GM12878 (cell line): ENCODE results near the gene FICD. TPM values are rescaled to one million over a fixed set of nuclear protein-coding genes. Genes with fewer than 3 reads are reported as not detected.

ENCODE experiments used
- CBX5 ChIP-seq: sonication (generic); IDR thresholded peaks from 2 replicates; pipeline ENCODE4 v1.6.1; 2016; ENCODE audit warnings: low read depth, moderate library complexity, mild to moderate bottlenecking, inconsistent platforms
- CHD4 ChIP-seq: fragments of 200-600 bp; sonication (generic); IDR thresholded peaks from 2 replicates; pipeline ENCODE4 v1.6.1; 2016; ENCODE audit warnings: mild to moderate bottlenecking
- DPF2 ChIP-seq: fragments of 450-650 bp; IDR thresholded peaks from 2 replicates; pipeline ENCODE4 v1.6.1; 2017; ENCODE audit warnings: mild to moderate bottlenecking
- FOS ChIP-seq: IDR thresholded peaks from 3 replicates; pipeline ENCODE4 v1.6.1; 2011; ENCODE audit warnings: borderline replicate concordance; ENCODE audit not compliant: insufficient read length; ENCODE audit errors: extremely low read depth
- KLF5 ChIP-seq: fragments of 450-650 bp; IDR thresholded peaks from 2 replicates; pipeline ENCODE4 v1.6.1; 2014; ENCODE audit warnings: mild to moderate bottlenecking; ENCODE audit not compliant: partially characterized antibody
- MYC ChIP-seq: IDR thresholded peaks from 2 replicates; pipeline ENCODE4 v1.6.1; 2011; ENCODE audit warnings: mild to moderate bottlenecking, low read length, moderate library complexity, inconsistent platforms; ENCODE audit not compliant: insufficient read depth, insufficient replicate concordance, insufficient read length, severe bottlenecking
- NBN ChIP-seq: fragments of 450-650 bp; IDR thresholded peaks from 2 replicates; pipeline ENCODE4 v1.6.1; 2016
- NFXL1 ChIP-seq: fragments of 450-650 bp; IDR thresholded peaks from 2 replicates; pipeline ENCODE4 v1.6.1; 2017; ENCODE audit warnings: antibody characterized with exemption, mild to moderate bottlenecking, borderline replicate concordance
- SIN3A ChIP-seq: IDR thresholded peaks from 2 replicates; pipeline ENCODE4 v1.6.1; 2012; ENCODE audit warnings: low read depth, low read length, improper control_type of control experiment
- SRF ChIP-seq, 2 experiments: IDR thresholded peaks; 2 replicates each; pipeline ENCODE4 v1.6.1; 2011; ENCODE audit warnings: low read depth in 2 of 2, low read length in 2 of 2, mild to moderate bottlenecking in 1 of 2, moderate library complexity in 1 of 2
- STAT3 ChIP-seq: IDR thresholded peaks from 2 replicates; pipeline ENCODE4 v1.6.1; 2011; ENCODE audit warnings: low read depth, low read length, improper control_type of control experiment
- TCF3 ChIP-seq: IDR thresholded peaks from 2 replicates; pipeline ENCODE4 v1.6.1; 2012; ENCODE audit warnings: low read depth, mild to moderate bottlenecking, low read length, borderline replicate concordance; ENCODE audit not compliant: insufficient read depth
- ZNF207 ChIP-seq: fragments of 450-650 bp; IDR thresholded peaks from 2 replicates; pipeline ENCODE4 v1.6.1; 2014; ENCODE audit warnings: antibody characterized with exemption, mild to moderate bottlenecking, borderline replicate concordance
- ZZZ3 ChIP-seq: IDR thresholded peaks from 2 replicates; pipeline ENCODE4 v1.6.1; 2011; ENCODE audit warnings: low read depth; ENCODE audit not compliant: control insufficient read depth, insufficient read length
- polyA plus RNA-seq, 11 experiments: library from polyadenylated mRNA; depleted of rRNA in 4 of 11; unstranded in 6 of 11; stranded (reverse) in 5 of 11; fragments of >200 nt; fragmentation: Nextera tagmentation in 4 of 11; fragmentation: Illumina TruSeq in 1 of 11; extraction: Ambion mirVana in 4 of 11; extraction: Trizol in 1 of 11; gene quantifications; 1 replicate in 1 of 11; 2 replicates in 10 of 11; pipeline versions ENCODE4 v1.2.1 to v1.2.3, GENCODE V29; 2011 to 2016; ENCODE audit warnings: inconsistent platforms in 2 of 11, missing spikeins in 2 of 11, low read depth in 1 of 11
- total RNA-seq, 4 experiments: library from RNA; depleted of rRNA in 3 of 4; stranded (reverse); fragments of >200 nt in 3 of 4; fragmentation: Illumina TruSeq in 1 of 4; extraction: Trizol in 1 of 4; gene quantifications; 2 replicates each; pipeline versions ENCODE4 v1.2.1 to v1.2.3, GENCODE V29; 2013 to 2021
- TF ChIP-seq, protein P1 (sequence below): fragments of 450-650 bp; IDR thresholded peaks from 2 replicates; pipeline ENCODE4 v1.6.1; 2018; ENCODE audit warnings: borderline replicate concordance, mild to moderate bottlenecking; ENCODE audit not compliant: partially characterized antibody
- TF ChIP-seq, protein P2 (sequence below): fragments of 450-650 bp; conservative IDR thresholded peaks from 2 replicates; pipeline ENCODE4 v1.6.1; 2017; ENCODE audit warnings: mild to moderate bottlenecking, moderate library complexity
- TF ChIP-seq, protein P3 (sequence below): fragments of 450-650 bp; IDR thresholded peaks from 2 replicates; pipeline ENCODE4 v1.6.1; 2017; ENCODE audit warnings: mild to moderate bottlenecking, low read depth, inconsistent platforms; ENCODE audit not compliant: poor library complexity, severe bottlenecking
- TF ChIP-seq, protein P4 (sequence below): fragments of 450-650 bp; IDR thresholded peaks from 2 replicates; pipeline ENCODE4 v1.6.1; 2016; ENCODE audit warnings: mild to moderate bottlenecking

The FICD gene
- total and polyA plus RNA-seq, 10 of the 15 experiments (the other 5 are each of a cell fraction or from before 2014, with no cell fraction given) = 1.1 to 9.4 (median 4.3) TPM

DNA sequence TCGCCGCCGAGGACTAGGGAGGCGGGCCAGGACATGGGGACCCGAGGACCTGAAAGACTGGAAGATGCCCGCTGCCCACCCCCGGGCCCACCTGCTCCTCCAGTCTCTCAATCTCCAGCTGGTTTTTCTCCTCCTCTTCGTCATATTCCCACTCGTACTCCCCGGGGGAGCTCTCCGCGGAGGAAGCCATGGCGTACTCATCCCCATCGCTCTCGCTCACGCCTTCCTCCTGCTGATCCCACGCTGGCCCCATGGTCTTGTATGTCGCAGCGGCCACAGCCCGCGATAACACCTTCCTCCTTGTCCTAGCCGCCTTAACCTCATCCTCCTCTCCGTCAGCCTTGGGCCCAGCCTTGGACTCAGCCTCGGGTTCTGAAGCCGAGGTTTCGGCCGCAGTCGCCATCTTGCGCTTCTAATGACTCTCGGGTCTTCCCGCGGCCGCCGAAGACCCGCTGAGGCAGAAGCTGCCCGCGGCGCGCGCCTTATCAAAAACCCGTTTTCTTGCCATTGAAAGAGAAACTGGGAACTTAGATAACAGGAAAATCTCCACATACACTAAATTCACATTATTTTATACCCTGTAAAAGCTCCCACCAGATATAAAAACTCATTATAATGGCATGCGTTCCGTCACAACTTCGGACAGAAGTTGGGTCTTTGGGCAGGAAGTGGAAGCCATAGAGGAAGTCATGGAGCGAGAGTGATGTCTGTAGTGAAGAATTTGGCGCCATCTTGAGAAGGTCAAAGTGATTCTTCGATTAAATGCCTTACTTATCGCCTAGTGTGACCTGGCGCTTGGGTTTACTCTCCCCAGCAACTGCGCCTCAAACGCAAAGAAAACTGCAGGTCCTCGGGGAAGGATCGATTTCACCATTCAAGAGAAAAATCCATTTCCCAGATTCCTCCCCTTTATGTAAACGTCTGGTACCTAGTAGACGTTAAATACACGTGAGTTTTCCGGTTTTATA is 46.0 kb downstream of the FICD start, which contains the start of gene SART3 (continued):
- TF ChIP-seq KLF5 (peak; percentile 73), SRF (IDR thresholded peaks at IDR 0.05; ENCODE audit: low read depth in 2 of 2, low read length in 2 of 2) (no peak), MYC (peak; percentile 76), NFXL1 (no peak), ZNF207 (peak; percentile 95), STAT3 (no peak), TCF3 (no peak), CHD4 (no peak), NBN (peak; percentile 75), SIN3A (no peak; the same call in 1 of the 2 replicates), DPF2 (0 out of 2 replicates have a peak, but pooled peaks have one; percentile 12), CBX5 (no peak), FOS (no peak), ZZZ3 (no peak)
- TF ChIP-seq, protein P1, sequence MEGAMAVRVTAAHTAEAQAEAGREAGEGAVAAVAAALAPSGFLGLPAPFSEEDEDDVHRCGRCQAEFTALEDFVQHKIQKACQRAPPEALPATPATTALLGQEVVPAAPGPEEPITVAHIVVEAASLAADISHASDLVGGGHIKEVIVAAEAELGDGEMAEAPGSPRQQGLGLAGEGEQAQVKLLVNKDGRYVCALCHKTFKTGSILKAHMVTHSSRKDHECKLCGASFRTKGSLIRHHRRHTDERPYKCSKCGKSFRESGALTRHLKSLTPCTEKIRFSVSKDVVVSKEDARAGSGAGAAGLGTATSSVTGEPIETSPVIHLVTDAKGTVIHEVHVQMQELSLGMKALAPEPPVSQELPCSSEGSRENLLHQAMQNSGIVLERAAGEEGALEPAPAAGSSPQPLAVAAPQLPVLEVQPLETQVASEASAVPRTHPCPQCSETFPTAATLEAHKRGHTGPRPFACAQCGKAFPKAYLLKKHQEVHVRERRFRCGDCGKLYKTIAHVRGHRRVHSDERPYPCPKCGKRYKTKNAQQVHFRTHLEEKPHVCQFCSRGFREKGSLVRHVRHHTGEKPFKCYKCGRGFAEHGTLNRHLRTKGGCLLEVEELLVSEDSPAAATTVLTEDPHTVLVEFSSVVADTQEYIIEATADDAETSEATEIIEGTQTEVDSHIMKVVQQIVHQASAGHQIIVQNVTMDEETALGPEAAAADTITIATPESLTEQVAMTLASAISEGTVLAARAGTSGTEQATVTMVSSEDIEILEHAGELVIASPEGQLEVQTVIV = peak; percentile 8
- TF ChIP-seq, protein P2, sequence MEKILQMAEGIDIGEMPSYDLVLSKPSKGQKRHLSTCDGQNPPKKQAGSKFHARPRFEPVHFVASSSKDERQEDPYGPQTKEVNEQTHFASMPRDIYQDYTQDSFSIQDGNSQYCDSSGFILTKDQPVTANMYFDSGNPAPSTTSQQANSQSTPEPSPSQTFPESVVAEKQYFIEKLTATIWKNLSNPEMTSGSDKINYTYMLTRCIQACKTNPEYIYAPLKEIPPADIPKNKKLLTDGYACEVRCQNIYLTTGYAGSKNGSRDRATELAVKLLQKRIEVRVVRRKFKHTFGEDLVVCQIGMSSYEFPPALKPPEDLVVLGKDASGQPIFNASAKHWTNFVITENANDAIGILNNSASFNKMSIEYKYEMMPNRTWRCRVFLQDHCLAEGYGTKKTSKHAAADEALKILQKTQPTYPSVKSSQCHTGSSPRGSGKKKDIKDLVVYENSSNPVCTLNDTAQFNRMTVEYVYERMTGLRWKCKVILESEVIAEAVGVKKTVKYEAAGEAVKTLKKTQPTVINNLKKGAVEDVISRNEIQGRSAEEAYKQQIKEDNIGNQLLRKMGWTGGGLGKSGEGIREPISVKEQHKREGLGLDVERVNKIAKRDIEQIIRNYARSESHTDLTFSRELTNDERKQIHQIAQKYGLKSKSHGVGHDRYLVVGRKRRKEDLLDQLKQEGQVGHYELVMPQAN = peak; percentile 78
- TF ChIP-seq, protein P3, sequence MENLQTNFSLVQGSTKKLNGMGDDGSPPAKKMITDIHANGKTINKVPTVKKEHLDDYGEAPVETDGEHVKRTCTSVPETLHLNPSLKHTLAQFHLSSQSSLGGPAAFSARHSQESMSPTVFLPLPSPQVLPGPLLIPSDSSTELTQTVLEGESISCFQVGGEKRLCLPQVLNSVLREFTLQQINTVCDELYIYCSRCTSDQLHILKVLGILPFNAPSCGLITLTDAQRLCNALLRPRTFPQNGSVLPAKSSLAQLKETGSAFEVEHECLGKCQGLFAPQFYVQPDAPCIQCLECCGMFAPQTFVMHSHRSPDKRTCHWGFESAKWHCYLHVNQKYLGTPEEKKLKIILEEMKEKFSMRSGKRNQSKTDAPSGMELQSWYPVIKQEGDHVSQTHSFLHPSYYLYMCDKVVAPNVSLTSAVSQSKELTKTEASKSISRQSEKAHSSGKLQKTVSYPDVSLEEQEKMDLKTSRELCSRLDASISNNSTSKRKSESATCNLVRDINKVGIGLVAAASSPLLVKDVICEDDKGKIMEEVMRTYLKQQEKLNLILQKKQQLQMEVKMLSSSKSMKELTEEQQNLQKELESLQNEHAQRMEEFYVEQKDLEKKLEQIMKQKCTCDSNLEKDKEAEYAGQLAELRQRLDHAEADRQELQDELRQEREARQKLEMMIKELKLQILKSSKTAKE = peak; percentile 85
- TF ChIP-seq, protein P4, sequence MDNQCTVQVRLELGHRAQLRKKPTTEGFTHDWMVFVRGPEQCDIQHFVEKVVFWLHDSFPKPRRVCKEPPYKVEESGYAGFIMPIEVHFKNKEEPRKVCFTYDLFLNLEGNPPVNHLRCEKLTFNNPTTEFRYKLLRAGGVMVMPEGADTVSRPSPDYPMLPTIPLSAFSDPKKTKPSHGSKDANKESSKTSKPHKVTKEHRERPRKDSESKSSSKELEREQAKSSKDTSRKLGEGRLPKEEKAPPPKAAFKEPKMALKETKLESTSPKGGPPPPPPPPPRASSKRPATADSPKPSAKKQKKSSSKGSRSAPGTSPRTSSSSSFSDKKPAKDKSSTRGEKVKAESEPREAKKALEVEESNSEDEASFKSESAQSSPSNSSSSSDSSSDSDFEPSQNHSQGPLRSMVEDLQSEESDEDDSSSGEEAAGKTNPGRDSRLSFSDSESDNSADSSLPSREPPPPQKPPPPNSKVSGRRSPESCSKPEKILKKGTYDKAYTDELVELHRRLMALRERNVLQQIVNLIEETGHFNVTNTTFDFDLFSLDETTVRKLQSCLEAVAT = peak; percentile 85
